K562 (cell line): ENCODE measurements around the gene CDKL1. TPM values are rescaled to one million over a fixed set of nuclear protein-coding genes. Genes with fewer than 3 reads are reported as not detected.

Source experiments
- BMI1 ChIP-seq: fragments of 150-350 bp; IDR thresholded peaks from 2 replicates; pipeline ENCODE4 v1.6.1; 2014; ENCODE audit warnings: low read length
- ETV1 ChIP-seq: fragments of 450-650 bp; conservative IDR thresholded peaks from 2 replicates; pipeline ENCODE4 v1.6.1; 2016; ENCODE audit warnings: missing genetic modification characterization, control low read depth, low read depth, missing compliant biosample characterization
- GATA2 ChIP-seq: sonication (generic); formaldehyde crosslinking; IDR thresholded peaks from 2 replicates; pipeline ENCODE4 v1.4.0; 2020; ENCODE audit warnings: mild to moderate bottlenecking, missing genetic modification reagents
- MGA ChIP-seq: fragments of 450-650 bp; IDR thresholded peaks from 2 replicates; pipeline ENCODE4 v1.6.1; 2016; ENCODE audit warnings: mild to moderate bottlenecking, moderate library complexity
- NFATC3 ChIP-seq: fragments of 450-650 bp; IDR thresholded peaks from 2 replicates; pipeline ENCODE4 v1.6.1; 2017; ENCODE audit warnings: mild to moderate bottlenecking
- NRF1 ChIP-seq, 2 experiments: fragments of 450-650 bp; IDR thresholded peaks in 1 of 2; conservative IDR thresholded peaks in 1 of 2; 2 replicates each; pipeline ENCODE4 v1.6.1; 2014; ENCODE audit warnings: mild to moderate bottlenecking in 2 of 2
- RCOR1 ChIP-seq, 2 experiments: IDR thresholded peaks; 2 replicates each; pipeline ENCODE4 v1.6.1; 2012; ENCODE audit warnings: low read depth in 2 of 2, low read length in 2 of 2, borderline replicate concordance in 1 of 2, improper control_type of control experiment in 1 of 2
- ZNF384 ChIP-seq: IDR thresholded peaks from 2 replicates; pipeline ENCODE4 v1.6.1; 2012; ENCODE audit warnings: low read depth, low read length, improper control_type of control experiment
- ZNF780A ChIP-seq: fragments of 250-450 bp; sonication (Bioruptor Pico); IDR thresholded peaks from 2 replicates; pipeline ENCODE4 v1.5.0; 2021; ENCODE audit warnings: mild to moderate bottlenecking
- polyA plus RNA-seq, 8 experiments: library from polyadenylated mRNA; depleted of rRNA in 4 of 8; stranded (reverse) in 5 of 8; unstranded in 3 of 8; fragments of >200 nt; fragmentation: Nextera tagmentation in 2 of 8; fragmentation: Illumina TruSeq in 1 of 8; extraction: Ambion mirVana in 2 of 8; extraction: Trizol in 1 of 8; gene quantifications; 2 replicates each; pipeline versions ENCODE4 v1.2.1 to v1.2.3, GENCODE V29; 2011 to 2014; ENCODE audit warnings: inconsistent platforms in 1 of 8, missing spikeins in 1 of 8
- total RNA-seq, 7 experiments: library from RNA; depleted of rRNA in 6 of 7; stranded (reverse); fragments of >200 nt in 6 of 7; fragmentation: Illumina TruSeq in 2 of 7; extraction: Trizol in 2 of 7; gene quantifications; 2 replicates each; pipeline versions ENCODE4 v1.2.1 to v1.2.3, GENCODE V29; 2011 to 2021; ENCODE audit warnings: low replicate concordance in 1 of 7

CDKL1 gene
- total and polyA plus RNA-seq, 9 of the 15 experiments (the other 6 are each of a cell fraction or from before 2014, with no cell fraction given) = 2.3 to 35.0 (median 7.5) TPM

- TF ChIP-seq MGA (peak; percentile 99), NRF1 (conservative IDR thresholded peaks at IDR 0.05 in 1 of 2, IDR thresholded peaks at IDR 0.05 in 1 of 2) (peak; percentile 75 to 80), ETV1 (tag) (peak; percentile 49; the same call in 1 of the 2 replicates), ZNF384 (no peak), NFATC3 (no peak), ZNF780A (CRISPR knock-in tag) (no peak), GATA2 (CRISPR knock-in tag) (no peak), RCOR1 (IDR thresholded peaks at IDR 0.05; ENCODE audit: borderline replicate concordance in 1 of 2, low read depth in 2 of 2, low read length in 2 of 2) (peak in 1 of 2 experiments; percentile 45; a peak in 1 of 4 replicates), BMI1 (no peak)
Observed at GRCh38 chr14:50311972-50312733, 84.5 kb downstream of the CDKL1 start, which contains the start of the genes DMAC2L and L2HGDH (continued).
